HL-60 (cell line): ENCODE data around the gene CRYGS.
A peak's percentile ranks its signal among the peaks of the same experiment; 100 is the strongest.

ENCODE experiments used
- DNase-seq, 2 experiments: peaks; one replicate each; pipeline ENCODE4 v3.0.0-alpha.2; 2010 to 2020; ENCODE audit warnings: low read depth in 1 of 2, low spot score in 1 of 2
- H3K27ac ChIP-seq: fragments of 250-450 bp; sonication (Bioruptor Pico); replicated peaks from 2 replicates; pipeline ENCODE4 v1.5.1; 2020; ENCODE audit warnings: mild to moderate bottlenecking, moderate library complexity
- H3K27me3 ChIP-seq: fragments of 250-450 bp; sonication (Bioruptor Pico); 2 replicates; pipeline ENCODE4 v1.5.1; 2021; ENCODE audit warnings: mild to moderate bottlenecking, moderate library complexity; ENCODE audit not compliant: insufficient read depth, poor library complexity, severe bottlenecking
- H3K4me3 ChIP-seq: replicated peaks from 2 replicates; pipeline ENCODE4 v1.5.1; 2011; ENCODE audit warnings: mild to moderate bottlenecking, control low read depth, low read length; ENCODE audit not compliant: insufficient read depth
- CTCF ChIP-seq: IDR thresholded peaks from one replicate; pipeline ENCODE4 v1.5.1; 2011; ENCODE audit warnings: low read length, control low read depth, inconsistent platforms; ENCODE audit not compliant: insufficient read depth
- GABPA ChIP-seq: IDR thresholded peaks from 2 replicates; pipeline ENCODE4 v1.6.1; 2012; ENCODE audit warnings: low read depth
- POLR2AphosphoS5 ChIP-seq: IDR thresholded peaks from 2 replicates; pipeline ENCODE4 v1.6.1; 2012; ENCODE audit warnings: low read depth
- SPI1 ChIP-seq: IDR thresholded peaks from 2 replicates; pipeline ENCODE4 v1.6.1; 2012; ENCODE audit warnings: low read depth, mild to moderate bottlenecking, borderline replicate concordance
- TF ChIP-seq, protein P1 (sequence below): IDR thresholded peaks from 2 replicates; pipeline ENCODE4 v1.6.1; 2012; ENCODE audit warnings: low read depth; ENCODE audit not compliant: insufficient replicate concordance

Gene CRYGS

GRCh38 chr3:186590580-186591295, 46.6 kb upstream of the CRYGS start:
- H3K4me3 ChIP-seq: no peak overlapping the region
- H3K27ac ChIP-seq: no peak overlapping the region
- DNase-seq: no peak
- TF ChIP-seq GABPA (no peak), SPI1 (no peak), CTCF (no peak), POLR2AphosphoS5 (no peak)
- TF ChIP-seq, protein P1, sequence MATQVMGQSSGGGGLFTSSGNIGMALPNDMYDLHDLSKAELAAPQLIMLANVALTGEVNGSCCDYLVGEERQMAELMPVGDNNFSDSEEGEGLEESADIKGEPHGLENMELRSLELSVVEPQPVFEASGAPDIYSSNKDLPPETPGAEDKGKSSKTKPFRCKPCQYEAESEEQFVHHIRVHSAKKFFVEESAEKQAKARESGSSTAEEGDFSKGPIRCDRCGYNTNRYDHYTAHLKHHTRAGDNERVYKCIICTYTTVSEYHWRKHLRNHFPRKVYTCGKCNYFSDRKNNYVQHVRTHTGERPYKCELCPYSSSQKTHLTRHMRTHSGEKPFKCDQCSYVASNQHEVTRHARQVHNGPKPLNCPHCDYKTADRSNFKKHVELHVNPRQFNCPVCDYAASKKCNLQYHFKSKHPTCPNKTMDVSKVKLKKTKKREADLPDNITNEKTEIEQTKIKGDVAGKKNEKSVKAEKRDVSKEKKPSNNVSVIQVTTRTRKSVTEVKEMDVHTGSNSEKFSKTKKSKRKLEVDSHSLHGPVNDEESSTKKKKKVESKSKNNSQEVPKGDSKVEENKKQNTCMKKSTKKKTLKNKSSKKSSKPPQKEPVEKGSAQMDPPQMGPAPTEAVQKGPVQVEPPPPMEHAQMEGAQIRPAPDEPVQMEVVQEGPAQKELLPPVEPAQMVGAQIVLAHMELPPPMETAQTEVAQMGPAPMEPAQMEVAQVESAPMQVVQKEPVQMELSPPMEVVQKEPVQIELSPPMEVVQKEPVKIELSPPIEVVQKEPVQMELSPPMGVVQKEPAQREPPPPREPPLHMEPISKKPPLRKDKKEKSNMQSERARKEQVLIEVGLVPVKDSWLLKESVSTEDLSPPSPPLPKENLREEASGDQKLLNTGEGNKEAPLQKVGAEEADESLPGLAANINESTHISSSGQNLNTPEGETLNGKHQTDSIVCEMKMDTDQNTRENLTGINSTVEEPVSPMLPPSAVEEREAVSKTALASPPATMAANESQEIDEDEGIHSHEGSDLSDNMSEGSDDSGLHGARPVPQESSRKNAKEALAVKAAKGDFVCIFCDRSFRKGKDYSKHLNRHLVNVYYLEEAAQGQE: no peak
- H3K27me3 ChIP-seq: no peaks in the 10 kb centered on the region

DNA sequence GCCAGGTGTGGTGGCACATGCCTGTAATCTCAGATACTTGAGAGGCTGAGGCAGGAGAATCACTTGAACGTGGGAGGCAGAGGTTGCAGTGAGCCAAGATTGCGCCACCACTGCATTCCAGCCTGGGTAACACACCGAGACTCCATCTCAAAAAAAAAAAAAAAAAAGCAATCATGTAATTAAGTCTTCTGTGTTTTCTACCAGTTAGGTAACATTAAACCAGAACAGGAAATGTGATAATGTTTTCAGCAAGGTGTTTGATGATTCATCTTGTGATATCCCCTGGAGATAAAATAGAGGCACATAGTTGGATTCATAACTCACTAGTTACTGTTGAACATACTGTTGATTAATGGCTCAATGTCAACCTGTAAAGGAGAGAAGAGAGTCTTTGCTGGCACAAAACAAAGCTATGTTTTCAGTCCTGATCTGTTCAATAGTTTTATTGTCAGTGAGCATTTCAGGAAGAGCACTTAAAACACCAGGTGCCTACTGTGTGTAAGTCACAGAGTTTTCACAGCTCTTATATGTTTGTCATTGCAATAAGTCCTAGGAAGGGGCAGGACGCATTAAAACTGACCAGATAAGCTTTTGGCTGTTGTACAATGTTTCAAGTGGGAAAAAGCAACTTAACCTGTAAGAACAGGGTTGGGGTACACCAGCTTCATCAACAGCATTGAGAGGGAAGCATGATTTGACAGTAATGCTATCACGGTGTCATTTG, 45.8 kb upstream of the CRYGS start:
- DNase-seq: no peak
- TF ChIP-seq CTCF (no peak), POLR2AphosphoS5 (no peak), GABPA (no peak), SPI1 (no peak)
- TF ChIP-seq, protein P1: no peak
- H3K27me3 ChIP-seq: no peaks in the 10 kb centered on the region
- H3K4me3 ChIP-seq: no peak overlapping the region
- no peak overlapping the region for H3K27ac ChIP-seq

DNA sequence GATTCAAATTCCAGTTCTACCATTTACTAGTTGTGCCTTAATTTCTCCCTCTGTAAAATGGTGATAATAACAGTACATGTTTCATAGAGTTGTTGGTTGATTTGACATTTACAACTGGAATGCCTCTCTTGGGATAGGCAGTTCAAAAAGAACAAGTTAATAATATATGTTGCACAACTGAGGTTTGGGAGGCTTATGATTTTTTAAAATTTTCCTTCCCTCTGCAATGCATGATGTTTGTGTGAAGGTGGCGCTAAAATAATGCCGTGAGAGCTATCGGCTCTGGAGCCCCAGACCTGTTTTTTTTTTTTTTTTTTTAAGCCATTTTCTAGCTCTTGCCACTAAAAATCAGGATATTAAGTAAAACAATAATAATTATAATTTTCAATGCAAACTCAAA, 44.9 kb upstream of the CRYGS start:
- H3K4me3 ChIP-seq: no peak overlapping the region
- H3K27me3 ChIP-seq: no peaks in the 10 kb centered on the region
- H3K27ac ChIP-seq: no peak overlapping the region
- TF ChIP-seq CTCF: no peak
- TF ChIP-seq SPI1: no peak
- no peak for TF ChIP-seq POLR2AphosphoS5
- no peak for TF ChIP-seq GABPA
- TF ChIP-seq, protein P1: no peak
- DNase-seq: peak in 1 of 2 experiments; percentile 49
